Measurements from ENCODE around the gene IQSEC3.

IQSEC3 gene

DNA sequence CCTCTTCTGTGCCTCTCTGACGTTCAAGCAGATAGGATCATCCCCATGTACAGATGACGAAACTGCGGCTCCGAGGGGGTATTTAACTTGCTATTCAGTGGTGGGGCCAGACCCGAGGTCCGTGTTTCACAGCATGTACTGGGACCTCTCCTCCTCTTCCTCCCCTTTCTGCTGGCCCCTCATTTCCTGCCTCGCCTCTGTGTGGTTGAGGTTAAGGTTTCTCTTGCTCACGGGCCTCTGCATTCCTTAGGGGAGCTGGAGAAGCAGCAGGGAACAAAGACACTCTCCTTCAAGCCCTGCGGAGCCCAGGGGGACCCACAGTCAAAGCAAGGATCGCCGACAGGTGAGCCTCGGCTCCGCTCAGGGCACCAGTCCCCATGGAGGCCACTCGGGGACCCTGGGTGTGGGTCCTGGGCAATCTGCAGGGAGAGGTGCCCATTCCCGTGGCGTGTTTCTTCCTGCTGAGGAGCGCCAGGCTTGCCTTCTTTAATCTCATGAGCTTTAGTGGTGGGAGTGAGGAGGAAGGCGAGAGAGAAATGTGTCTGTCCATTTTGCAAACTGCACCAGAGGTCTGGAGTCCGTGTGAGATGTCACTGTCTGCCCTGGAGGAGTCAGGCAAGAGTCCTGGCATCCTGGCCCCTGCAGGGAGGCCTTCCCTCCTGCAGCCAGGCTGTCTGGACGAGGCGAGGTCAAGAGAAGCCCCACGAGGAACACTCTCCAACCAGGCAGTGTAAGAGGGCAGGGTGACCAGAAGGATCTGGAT lies 102.4 kb downstream of the IQSEC3 start:
- DNase-seq: no peak

DNA sequence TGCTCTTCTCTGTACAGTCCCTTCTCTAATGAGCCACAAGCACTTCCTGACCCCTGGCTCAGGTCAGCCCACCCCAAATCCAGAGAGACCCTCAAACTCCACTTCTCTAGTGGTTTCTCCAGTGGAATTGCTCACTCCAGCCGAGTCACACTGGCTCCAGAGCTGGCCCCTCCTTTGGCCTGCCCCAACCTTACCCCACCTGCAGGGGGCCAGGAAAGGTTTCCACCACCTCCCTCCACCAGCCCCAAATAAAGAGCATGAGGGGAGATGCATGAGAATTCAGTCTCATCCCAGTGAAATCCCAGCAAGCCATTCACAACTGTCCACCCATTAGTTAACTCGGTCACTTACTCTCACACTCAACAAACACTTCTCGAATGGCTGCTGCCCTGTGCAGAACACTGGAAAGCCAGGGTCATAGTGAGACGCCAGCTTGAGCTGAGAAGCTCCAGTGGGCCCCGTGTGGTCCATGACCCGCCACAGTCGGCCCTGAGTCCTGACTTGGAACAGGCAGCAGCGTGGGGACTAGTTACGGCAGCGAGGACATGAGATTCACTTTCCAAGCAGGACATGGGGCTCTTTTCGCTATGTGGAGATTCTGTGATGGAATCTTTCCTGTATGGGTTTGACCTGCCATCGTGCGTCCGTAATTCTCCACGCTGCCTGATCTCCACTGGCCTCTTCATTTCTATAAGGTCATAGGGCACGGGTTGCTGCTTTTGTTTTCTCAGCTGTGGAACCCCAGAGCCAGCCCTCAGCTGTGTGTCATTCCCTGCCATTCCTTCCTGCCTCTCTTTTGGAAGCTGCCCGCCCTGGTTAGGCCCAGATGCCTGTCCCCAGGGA lies 103.2 kb downstream of the IQSEC3 start:
- no peak for DNase-seq

- DNase-seq: no peak
Measured at GRCh38 chr12:170371-171225, 104.0 kb downstream of the IQSEC3 start.

GRCh38 chr12:171276-171675 lies 104.7 kb downstream of the IQSEC3 start:
- no peak for DNase-seq

DNA sequence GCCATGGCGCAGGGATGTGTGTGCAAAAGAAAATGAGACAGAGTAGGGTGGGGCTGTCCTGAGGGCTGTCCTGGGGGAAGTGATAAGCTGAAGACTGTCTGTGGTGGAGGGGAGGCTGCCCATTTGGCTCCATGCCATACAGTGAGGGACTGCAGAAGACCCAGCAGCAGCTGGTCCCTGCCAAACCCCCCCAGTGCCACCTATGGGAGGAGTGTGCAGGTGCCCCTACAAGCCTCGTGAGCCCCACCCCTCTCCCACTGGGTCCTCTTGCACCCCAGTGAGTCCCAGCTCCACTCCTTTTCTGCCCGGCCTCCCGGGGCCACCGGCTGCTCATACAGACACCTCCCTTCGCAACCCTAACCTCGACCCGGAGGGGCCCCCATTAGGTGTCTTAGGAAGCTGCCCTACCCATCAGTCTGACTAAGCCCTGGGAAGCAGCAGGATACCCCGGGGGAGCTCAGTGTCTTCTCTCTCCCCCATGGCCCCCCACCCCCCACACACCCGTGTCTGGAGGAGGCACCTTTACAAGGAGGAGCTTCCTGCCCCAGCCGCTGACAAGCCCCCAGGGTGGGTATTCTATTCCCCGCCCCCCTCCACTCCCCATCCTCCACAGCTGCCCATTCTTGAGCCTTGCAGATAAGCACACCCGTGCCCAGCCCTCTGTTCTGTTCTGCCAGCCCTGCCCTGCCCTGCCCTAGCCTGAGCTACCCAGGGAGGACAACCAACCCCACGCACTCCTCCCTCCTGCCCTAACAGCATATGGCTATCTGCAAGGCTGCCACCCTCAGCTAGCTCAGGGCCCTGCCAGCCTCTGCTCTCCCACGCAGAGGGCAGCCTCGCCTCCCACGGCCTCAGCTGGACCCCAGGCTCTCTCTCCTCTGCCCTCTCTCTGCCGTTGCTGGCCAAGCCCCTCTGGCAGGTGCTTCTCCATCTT lies 105.4 kb downstream of the IQSEC3 start:
- no peak for DNase-seq

GRCh38 chr12:172732-173161 lies 106.2 kb downstream of the IQSEC3 start:
- no peak for DNase-seq

DNA sequence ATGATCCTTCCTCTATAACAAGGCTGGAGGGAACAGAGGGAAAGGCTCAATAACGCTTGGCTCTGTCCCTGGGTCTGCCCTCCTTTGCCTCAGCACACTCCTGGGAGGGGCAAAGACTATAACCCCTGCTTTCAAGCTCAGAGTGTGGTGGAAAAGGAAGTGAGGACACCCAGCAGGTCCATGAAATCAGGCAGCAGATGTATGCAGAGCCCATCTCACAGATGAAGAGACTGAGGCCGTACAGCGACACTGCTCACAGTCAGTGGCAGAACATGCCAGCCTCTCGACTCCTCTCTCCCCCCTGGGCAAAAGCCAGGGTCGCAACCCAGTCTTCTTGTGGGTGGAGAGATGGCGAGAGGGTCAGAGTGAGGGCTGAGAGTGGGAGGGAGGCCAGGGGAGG lies 107.6 kb downstream of the IQSEC3 start:
- no peak for DNase-seq

DNA sequence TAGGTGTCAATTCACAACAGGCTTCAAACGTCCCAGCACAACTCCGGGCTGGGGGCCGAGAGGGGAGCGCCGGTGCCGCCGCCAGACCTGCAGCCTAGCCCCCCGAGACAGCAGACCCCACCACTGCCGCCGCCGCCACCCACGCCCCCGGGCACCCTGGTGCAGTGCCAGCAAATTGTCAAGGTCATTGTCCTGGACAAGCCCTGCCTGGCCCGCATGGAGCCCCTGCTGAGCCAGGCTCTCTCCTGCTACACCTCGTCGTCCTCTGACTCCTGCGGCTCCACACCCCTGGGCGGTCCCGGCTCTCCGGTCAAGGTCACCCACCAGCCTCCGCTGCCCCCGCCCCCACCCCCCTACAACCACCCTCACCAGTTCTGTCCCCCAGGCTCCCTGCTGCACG lies 108.0 kb downstream of the IQSEC3 start:
- no peak for DNase-seq

DNA sequence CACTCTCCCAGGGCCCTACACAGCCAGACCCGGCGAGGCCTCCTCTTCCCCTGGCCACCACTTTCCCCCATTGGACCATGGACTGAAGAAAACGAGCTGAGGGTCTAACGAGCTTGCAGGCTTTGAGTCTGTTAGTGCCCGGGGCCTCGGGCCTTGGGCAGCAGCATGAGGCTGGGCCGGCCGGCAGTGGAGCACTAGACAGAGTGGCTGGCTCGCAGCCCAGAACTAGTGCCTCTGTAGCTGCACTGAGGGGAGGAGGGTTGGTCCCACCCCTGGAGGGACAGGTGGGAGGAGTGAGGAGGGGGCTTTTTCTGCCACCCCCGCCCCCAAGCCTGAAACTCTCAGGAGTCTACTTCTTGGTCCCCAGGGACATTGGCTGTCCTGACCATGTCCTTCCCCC lies 108.7 kb downstream of the IQSEC3 start:
- no peak for DNase-seq

- no peak for DNase-seq
Measured at GRCh38 chr12:175759-176158, 109.2 kb downstream of the IQSEC3 start.

DNA sequence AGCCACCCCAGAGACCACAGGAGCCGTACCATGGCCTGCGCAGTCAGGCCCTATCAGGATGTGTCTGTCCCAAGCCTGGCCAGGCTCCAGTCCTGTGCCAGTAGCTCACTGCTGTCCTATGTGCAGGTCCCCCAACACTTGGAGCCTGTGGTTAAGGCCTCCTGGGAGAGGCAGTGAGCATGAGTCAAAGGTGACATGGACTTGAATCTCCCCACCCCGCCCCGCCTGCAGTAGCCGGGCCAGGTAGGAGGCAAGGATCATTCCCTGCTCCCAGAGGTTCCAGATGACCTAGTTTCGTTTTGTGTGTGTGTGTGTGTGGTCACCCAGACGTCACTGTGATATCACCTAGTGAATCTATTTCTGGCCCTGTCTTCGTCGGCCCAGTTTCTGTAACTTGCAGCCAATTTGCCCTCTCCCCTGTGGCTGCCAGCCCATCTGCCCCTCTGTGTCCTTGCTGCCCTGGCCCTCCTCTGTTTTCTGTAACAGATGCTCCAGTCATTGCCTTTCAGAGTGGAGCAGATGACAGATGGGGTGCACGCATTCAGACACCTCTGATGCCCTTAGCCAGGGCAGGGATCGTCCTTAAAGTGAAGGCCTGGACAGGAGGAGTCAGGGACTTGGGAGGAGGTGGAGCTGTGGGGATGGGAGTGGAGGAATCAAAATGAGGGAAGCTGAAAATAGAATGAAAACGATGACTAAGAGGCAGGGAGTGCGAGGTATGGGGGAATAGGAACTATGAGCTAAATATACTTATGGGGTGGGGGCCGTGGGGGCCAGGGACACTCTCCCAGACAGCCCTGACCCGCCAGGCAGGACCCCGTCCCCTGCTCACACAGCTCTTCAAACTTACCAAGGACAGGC lies 110.0 kb downstream of the IQSEC3 start:
- DNase-seq: no peak

- DNase-seq: no peak
Measured at GRCh38 chr12:177336-177979, 110.9 kb downstream of the IQSEC3 start.

GRCh38 chr12:177980-178828 lies 111.6 kb downstream of the IQSEC3 start:
- DNase-seq: no peak

GRCh38 chr12:178829-179109 lies 112.2 kb downstream of the IQSEC3 start:
- DNase-seq: no peak

GRCh38 chr12:179131-179884 lies 112.7 kb downstream of the IQSEC3 start:
- no peak for DNase-seq

DNA sequence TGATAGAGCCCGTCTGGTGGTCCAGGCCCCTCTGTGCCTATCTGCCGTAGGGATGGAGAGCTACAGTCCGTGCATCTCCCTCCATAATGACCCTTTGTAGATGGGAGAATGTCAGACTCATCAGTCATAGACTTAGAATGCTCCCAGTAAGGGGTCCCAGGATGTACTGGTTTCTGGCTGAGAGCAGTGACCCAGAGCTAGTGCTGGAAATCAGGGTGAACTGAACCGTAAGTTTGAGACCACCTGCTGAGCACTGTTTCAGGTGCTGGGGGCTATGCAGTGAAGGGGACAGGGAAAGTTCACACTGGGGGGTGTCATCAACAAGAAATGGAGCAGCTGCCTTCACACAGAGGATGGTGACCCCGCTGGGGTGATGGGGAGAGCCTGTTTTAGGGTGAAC lies 113.3 kb downstream of the IQSEC3 start:
- no peak for DNase-seq

- no peak for DNase-seq
Measured at GRCh38 chr12:180445-180844, 113.9 kb downstream of the IQSEC3 start.

GRCh38 chr12:181921-182320 lies 115.4 kb downstream of the IQSEC3 start:
- no peak for DNase-seq

- DNase-seq: no peak
Measured at GRCh38 chr12:182381-182892, 115.9 kb downstream of the IQSEC3 start.

Data from stimulated activated CD4-positive, alpha-beta T cell treated with anti-CD3 and anti-CD28 coated beads, Interleukin-4, amount 100 ng/mL, for 24 hours (primary cell).